Epithelial cell of proximal tubule (primary cell): ENCODE data around the gene TMEM63B. TPM values are rescaled to one million over a fixed set of nuclear protein-coding genes. Genes with fewer than 3 reads are reported as not detected.
"Not testable (repeated sequence)": the region's sequence is repeated elsewhere in the genome, so short reads cannot be mapped to it uniquely, and the experiment has no call there.

Source experiments
- DNase-seq: peaks from one replicate; pipeline ENCODE4 v3.0.0-alpha.2; 2011; ENCODE audit warnings: low read depth
- H3K4me3 ChIP-seq: 2 replicates; pipeline ENCODE4 v1.5.1; 2011; ENCODE audit warnings: low read depth, mild to moderate bottlenecking, low read length
- total RNA-seq: library from RNA; depleted of rRNA; stranded (reverse); fragments of >200 nt; gene quantifications from 2 replicates; pipeline ENCODE4 v1.2.3, GENCODE V29; 2015
- TF ChIP-seq, protein P1 (sequence below): conservative IDR thresholded peaks from 2 replicates; pipeline ENCODE4 v1.5.1; 2012; ENCODE audit warnings: low read depth, mild to moderate bottlenecking, low read length

The TMEM63B gene
- total RNA-seq, 1 donor from 2014 or later: 47.9 TPM

DNA sequence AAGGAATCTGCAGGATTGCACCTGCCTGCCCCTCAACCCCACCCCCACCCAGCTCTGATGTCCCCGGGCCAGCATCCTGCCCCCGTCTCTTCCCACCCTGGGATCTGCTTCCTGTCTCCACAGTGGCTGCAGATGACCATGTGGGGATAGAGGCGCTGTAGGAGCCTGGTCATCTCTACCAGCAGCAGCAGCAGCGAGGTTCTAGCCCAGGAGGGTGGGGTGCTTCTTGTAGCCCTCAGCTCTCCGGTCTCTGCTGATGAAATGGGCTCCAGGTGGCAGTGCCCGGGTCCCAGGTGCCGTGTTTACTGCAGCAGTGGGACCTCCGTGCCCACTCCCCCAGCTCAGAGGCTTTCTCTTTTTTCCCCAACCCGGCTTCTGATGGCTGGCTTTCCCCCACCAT is 56.4 kb downstream of the TMEM63B start:
- no peak overlapping the region for H3K4me3 ChIP-seq
- TF ChIP-seq, protein P1, sequence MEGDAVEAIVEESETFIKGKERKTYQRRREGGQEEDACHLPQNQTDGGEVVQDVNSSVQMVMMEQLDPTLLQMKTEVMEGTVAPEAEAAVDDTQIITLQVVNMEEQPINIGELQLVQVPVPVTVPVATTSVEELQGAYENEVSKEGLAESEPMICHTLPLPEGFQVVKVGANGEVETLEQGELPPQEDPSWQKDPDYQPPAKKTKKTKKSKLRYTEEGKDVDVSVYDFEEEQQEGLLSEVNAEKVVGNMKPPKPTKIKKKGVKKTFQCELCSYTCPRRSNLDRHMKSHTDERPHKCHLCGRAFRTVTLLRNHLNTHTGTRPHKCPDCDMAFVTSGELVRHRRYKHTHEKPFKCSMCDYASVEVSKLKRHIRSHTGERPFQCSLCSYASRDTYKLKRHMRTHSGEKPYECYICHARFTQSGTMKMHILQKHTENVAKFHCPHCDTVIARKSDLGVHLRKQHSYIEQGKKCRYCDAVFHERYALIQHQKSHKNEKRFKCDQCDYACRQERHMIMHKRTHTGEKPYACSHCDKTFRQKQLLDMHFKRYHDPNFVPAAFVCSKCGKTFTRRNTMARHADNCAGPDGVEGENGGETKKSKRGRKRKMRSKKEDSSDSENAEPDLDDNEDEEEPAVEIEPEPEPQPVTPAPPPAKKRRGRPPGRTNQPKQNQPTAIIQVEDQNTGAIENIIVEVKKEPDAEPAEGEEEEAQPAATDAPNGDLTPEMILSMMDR: no peak

DNA sequence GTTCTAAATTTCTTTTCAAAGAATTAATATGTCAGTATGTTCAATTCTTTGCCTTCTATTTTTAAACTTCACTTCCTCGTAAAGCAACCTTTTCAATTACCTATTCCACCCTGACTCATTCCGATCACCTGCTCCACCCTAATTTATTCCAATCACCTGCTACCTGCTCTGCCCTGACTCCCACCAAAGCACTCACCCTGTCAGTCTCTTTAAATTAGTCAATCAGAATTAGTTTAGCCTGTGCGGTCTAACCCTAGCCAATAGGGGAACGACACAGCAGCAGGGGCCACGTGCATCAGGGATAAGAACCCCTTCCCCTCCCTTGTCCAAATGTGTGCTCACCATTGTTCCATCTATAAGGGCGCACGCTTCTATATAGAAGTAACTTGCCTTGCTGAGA is 58.0 kb downstream of the TMEM63B start:
- H3K4me3 ChIP-seq, DNase-seq: not testable (repeated sequence)

More for the DNA sequence above, 56.4 kb downstream of the TMEM63B start:
- DNase-seq: no peak

DNA sequence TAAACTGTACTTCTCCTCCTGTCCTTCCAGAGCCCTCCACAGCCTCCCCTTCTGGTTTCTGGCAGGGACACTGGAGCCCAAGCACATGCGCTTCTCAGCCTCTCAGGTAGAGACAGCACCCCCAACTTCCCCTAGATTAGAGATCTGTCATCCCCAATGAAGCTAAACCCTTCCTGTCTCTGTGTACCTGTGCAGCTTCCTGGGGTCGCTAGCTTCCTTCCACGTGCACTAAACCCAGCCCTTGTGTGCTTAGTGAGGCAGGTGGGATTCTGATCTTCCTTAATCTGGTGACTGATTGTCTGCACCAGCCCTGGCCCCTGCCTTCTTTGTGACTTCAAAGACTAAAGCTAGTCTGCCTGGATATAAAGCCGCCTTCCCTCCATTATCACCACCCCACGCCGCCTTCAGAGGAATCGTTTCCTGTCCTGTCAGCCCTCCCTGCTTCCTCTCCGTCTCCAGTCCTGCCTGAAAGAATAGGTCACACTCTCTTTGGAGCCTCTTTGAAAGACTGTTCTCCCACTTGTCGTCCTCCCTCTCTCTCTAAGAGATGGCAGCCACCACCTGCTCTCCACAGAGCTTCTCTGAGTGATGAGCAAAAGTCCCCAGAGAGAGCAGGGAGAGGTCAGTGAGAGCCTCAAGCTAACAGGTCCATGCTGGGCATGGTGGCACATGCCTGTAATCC is 58.7 kb downstream of the TMEM63B start:
- TF ChIP-seq, protein P1: no peak
- no peak overlapping the region for H3K4me3 ChIP-seq
- DNase-seq: no peak

DNA sequence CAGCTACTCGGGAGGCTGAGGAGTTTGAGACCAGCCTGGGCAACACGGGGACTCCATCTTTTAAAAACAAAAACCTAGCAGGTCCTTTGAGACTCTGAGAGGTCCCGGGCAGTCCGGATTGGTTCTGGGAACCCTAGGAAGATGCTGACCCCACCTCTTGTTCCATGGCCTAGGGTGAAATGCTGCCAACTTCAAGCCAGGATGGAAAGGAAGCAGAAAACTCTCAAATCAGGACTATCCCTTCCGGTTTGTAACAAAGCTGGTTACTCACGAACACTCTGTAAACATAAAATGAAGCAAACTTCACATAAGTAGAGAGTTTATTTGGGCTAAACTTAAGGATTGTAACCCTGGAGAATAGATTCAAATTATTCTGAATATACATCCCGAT is 59.3 kb downstream of the TMEM63B start:
- TF ChIP-seq, protein P1: no peak
- DNase-seq: no peak
- no peak overlapping the region for H3K4me3 ChIP-seq

DNA sequence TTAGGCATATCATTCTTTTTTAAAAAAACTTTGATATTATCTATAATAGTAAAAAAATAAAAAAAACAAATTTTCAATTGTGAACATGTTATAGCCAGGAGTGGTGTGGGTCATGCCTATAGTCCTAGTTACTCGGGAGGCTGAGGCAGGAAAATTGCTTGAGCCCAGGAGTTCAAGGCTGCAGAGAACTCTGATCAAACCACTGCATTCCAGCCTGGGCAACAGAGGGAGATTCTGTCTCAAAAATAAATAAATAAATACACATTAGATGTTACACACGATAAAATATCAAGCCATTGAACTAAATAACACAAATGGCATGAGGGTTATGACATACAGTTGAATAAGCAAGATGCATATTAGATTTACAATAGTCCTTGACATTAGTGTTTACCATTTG is 61.5 kb downstream of the TMEM63B start:
- TF ChIP-seq, protein P1: no peak

DNA sequence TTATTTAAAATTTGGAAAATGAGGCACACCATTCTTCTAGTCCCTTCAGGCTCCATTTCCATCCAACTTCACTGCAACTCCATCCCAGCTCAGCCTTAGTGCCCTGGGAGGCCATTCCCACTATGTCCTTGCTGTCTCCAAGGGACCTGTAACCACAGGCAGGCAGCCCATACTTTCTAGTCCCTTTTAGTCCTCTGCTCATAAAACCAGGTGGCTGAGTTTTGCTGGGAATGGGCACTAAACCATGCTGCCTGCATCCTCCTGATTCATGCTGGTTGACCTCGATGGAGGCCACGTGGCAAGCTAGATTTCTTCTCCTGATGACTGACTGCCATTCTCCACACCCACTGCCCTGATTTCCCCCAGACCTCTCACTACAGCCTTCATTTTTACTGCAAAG is 61.9 kb downstream of the TMEM63B start:
- H3K4me3 ChIP-seq: no peak overlapping the region
- TF ChIP-seq, protein P1: no peak
- DNase-seq: no peak

More for the DNA sequence above, 61.5 kb downstream of the TMEM63B start:
- DNase-seq: no peak
- H3K4me3 ChIP-seq: no peak overlapping the region

DNA sequence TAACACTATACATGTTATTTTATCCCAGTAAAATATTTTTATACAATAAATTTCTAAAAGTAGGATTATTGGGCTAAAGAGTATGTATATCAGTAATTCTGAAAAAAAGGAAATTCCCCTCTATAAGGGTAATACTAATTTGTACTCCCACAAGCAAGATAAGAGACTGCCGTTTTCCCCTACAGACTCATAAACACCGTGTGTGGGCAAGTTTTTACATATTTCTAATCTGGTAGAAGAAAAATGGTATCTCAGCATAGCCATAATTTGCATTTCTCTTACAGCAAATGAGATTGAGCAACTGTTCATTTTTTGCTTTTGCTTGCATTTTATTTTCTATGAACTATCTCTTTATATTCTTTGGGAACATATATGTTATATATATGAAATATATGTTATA is 63.4 kb downstream of the TMEM63B start:
- no peak overlapping the region for H3K4me3 ChIP-seq
- no peak for DNase-seq
- TF ChIP-seq, protein P1: no peak
